Stimulated activated CD4-positive, alpha-beta T cell treated with anti-CD3 and anti-CD28 coated beads, TNF-alpha, amount 100 ng/mL, for 4 hours (primary cell): Measurements from ENCODE around the gene PPME1.

Source experiments
- DNase-seq, 3 experiments: peaks; one replicate each; pipeline ENCODE4 v3.0.0-alpha.2; 2020; ENCODE audit warnings: low read depth in 3 of 3

PPME1 gene

DNA sequence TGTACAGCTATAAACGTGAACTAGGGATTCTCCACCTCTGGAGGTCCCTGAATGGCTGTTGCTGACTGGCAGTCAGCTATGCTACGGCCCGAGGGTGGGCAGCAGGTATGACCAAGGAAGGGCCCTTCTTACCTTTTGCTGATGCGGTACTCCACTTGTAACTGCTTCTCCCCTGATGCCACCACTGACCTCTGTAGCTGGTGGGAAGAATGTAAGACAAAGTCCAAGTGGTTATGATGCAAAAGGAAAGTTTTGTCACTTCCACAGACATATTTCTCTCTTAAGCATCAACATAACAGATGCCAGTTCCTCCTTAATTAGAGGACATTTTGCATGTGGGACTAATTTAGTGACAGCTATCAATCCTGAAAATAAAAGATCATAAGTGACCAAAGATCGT, 108.2 kb downstream of the PPME1 start:
- DNase-seq = no peak

- DNase-seq = no peak
These were observed 109.4 kb downstream of the PPME1 start for GRCh38 chr11:74280494-74280893.

DNA sequence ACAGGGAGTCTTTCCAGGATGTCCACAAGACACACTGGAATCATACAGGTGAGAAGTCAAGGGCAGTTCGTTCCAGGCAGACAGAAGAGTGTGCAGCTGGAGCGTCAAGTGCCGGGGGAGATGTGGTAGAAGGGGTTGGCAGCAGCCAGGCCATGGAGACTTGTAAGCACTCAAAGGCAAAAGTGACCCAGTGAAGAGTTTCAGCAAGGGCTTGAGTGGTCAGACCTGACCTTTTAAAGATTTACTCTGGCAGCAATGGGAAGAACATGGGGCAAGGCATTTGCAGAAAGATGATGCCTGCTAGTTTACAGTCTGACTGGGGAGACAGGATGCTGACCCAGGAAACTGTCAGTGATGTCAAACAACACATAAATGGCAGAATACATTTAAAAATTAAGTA, 111.3 kb downstream of the PPME1 start:
- no peak for DNase-seq

GRCh38 chr11:74282914-74283371, 111.9 kb downstream of the PPME1 start:
- DNase-seq = no peak

GRCh38 chr11:74283580-74284180, 112.6 kb downstream of the PPME1 start:
- DNase-seq = no peak

DNA sequence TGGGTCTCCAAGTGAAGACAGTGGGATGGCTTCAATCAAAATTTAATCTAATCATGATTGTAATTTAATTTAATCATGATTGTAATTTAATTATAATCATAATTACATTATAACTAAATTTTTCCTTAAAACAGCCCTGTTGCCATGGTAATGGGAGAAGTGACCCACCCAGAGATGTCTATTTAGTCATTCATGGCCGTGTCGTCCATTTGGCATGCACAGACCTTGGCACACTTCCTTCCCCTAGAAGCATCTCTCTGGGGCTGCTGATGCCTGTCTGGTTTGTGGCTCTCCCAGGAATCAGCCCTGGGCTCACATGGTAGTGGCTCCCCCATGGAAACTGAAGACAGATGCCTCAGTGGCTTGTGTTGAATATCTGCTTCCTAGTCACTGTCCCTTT, 113.4 kb downstream of the PPME1 start:
- no peak for DNase-seq

- DNase-seq = no peak
These were observed 117.1 kb downstream of the PPME1 start for GRCh38 chr11:74288161-74288560.

GRCh38 chr11:74288911-74289310, 117.8 kb downstream of the PPME1 start:
- DNase-seq = no peak

- no peak for DNase-seq
These were observed 126.4 kb downstream of the PPME1 start for GRCh38 chr11:74297484-74297883.

GRCh38 chr11:74299015-74299414, 127.9 kb downstream of the PPME1 start:
- no peak for DNase-seq
